Epithelial cell of alveolus of lung (primary cell): ENCODE measurements around the gene NPR1. TPM values are rescaled to one million over a fixed set of nuclear protein-coding genes. Genes with fewer than 3 reads are reported as not detected.

Experiments used
- total RNA-seq: library from RNA; depleted of rRNA; stranded (reverse); fragments of >200 nt; gene quantifications from 2 replicates; pipeline ENCODE4 v1.2.1, GENCODE V29; 2015

Gene NPR1
- 0.52 and 1.0 TPM in 2 replicates for total RNA-seq

GRCh38 chr1:153678519-153679336 is at the start of gene NPR1:
Gene NPR1 (plus strand): TSS chr1:153678688. CDS start chr1:153679109, 421 bp downstream.

GRCh38 chr1:153633754-153634665 is 44.5 kb upstream of the NPR1 start, which contains the start of gene CHTOP:
Gene CHTOP (plus strand): TSS chr1:153634066. CDS start chr1:153636589, 2,523 bp downstream.

GRCh38 chr1:153658400-153659174 is 19.9 kb upstream of the NPR1 start, which contains the start of gene SNAPIN:
Gene SNAPIN (plus strand): TSS chr1:153658703. CDS start chr1:153658744, 41 bp downstream.

GRCh38 chr1:153670859-153671627 is 7.4 kb upstream of the NPR1 start, which contains the start of gene ILF2:
Gene ILF2 (minus strand): TSS chr1:153670993. CDS start chr1:153670922, 71 bp downstream.

GRCh38 chr1:153727463-153728304 is 49.2 kb downstream of the NPR1 start, which contains the start of gene INTS3:
Gene INTS3 (plus strand): TSS chr1:153728050. CDS start chr1:153728635, 585 bp downstream.

Other genes starting within 250 kb of the NPR1 start
- gene S100A7, start 218.0 kb upstream of the NPR1 start, total RNA-seq = not detected in 2 replicates
- gene S100A6, start 142.7 kb upstream of the NPR1 start, total RNA-seq = 349 and 885 TPM in 2 replicates
- gene S100A5, start 137.8 kb upstream of the NPR1 start, total RNA-seq = not detected in 2 replicates
- 15.8 and 25.1 TPM in 2 replicates for gene S100A4, start 132.9 kb upstream of the NPR1 start, total RNA-seq
- 3.7 and 7.1 TPM in 2 replicates for gene S100A3, start 129.4 kb upstream of the NPR1 start, total RNA-seq
- 8.0 and 18.1 TPM in 2 replicates for gene S100A2, start 112.8 kb upstream of the NPR1 start, total RNA-seq
- 125 and 475 TPM in 2 replicates for gene S100A16, start 65.6 kb upstream of the NPR1 start, total RNA-seq
- 1.4 and 3.4 TPM in 2 replicates for gene S100A14, start 62.4 kb upstream of the NPR1 start, total RNA-seq
- gene S100A13, start 51.2 kb upstream of the NPR1 start, total RNA-seq = 64.0 and 367 TPM in 2 replicates
- 0.72 TPM in 1 of 2 replicates, not detected in the other for gene S100A1, start 50.3 kb upstream of the NPR1 start, total RNA-seq
- gene CHTOP, start 44.6 kb upstream of the NPR1 start, total RNA-seq = 41.9 and 53.7 TPM in 2 replicates
- gene SNAPIN, start 20.0 kb upstream of the NPR1 start, total RNA-seq = 58.3 and 61.5 TPM in 2 replicates
- gene ILF2, start 7.7 kb upstream of the NPR1 start, total RNA-seq = 147 and 258 TPM in 2 replicates
- 18.9 and 20.7 TPM in 2 replicates for gene INTS3, start 49.4 kb downstream of the NPR1 start, total RNA-seq
- gene SLC27A3, start 96.7 kb downstream of the NPR1 start, total RNA-seq = 5.0 and 8.4 TPM in 2 replicates
- gene GATAD2B, start 244.3 kb downstream of the NPR1 start, total RNA-seq = 6.3 and 22.8 TPM in 2 replicates